ENCODE data around the gene TMEM131. TPM values are rescaled to one million over a fixed set of nuclear protein-coding genes. Genes with fewer than 3 reads are reported as not detected.

Gene TMEM131
- total RNA-seq, 1 donor from 2014 or later, result 16.8 TPM

DNA sequence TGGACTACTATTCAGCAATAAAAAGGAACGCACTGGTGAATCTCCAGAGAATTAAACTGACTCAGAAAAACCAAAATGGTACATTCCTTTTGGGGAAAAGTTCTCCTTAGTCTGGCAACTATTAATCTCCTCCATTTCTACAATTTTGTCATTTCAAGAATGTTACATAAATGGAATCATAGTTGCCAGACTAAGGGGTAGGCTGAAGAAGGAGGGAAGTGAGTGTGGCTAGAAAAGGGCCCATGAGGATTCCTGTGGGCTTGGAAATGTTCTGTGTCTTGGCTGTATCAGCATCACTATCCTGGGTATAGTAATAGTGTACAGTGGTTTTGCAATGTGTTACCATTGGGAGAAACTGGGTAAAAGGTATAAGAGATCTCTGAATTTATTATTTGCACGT lies 209.9 kb downstream of the TMEM131 start:
- H3K27me3 ChIP-seq (ENCODE audit: control insufficient read depth, insufficient read depth, low read length), result no peaks in the 10 kb centered on the region
- no peak for DNase-seq (ENCODE audit: low read depth)
- TF ChIP-seq, protein P1, sequence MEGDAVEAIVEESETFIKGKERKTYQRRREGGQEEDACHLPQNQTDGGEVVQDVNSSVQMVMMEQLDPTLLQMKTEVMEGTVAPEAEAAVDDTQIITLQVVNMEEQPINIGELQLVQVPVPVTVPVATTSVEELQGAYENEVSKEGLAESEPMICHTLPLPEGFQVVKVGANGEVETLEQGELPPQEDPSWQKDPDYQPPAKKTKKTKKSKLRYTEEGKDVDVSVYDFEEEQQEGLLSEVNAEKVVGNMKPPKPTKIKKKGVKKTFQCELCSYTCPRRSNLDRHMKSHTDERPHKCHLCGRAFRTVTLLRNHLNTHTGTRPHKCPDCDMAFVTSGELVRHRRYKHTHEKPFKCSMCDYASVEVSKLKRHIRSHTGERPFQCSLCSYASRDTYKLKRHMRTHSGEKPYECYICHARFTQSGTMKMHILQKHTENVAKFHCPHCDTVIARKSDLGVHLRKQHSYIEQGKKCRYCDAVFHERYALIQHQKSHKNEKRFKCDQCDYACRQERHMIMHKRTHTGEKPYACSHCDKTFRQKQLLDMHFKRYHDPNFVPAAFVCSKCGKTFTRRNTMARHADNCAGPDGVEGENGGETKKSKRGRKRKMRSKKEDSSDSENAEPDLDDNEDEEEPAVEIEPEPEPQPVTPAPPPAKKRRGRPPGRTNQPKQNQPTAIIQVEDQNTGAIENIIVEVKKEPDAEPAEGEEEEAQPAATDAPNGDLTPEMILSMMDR (IDR thresholded peaks at IDR 0.05; ENCODE audit: insufficient read depth, low read length, poor library complexity, severe bottlenecking), result no peak
- H3K4me3 ChIP-seq (ENCODE audit: low read depth, low read length), result no peak overlapping the region
- no peaks in the 10 kb centered on the region for H3K36me3 ChIP-seq (ENCODE audit: control insufficient read depth, insufficient read depth, low read length)

- no peaks in the 10 kb centered on the region for H3K36me3 ChIP-seq (ENCODE audit: control insufficient read depth, insufficient read depth, low read length)
- no peaks in the 10 kb centered on the region for H3K27me3 ChIP-seq (ENCODE audit: control insufficient read depth, insufficient read depth, low read length)
- H3K4me3 ChIP-seq (ENCODE audit: low read depth, low read length), result no peak overlapping the region
- TF ChIP-seq, protein P1 (IDR thresholded peaks at IDR 0.05; ENCODE audit: insufficient read depth, low read length, poor library complexity, severe bottlenecking), result no peak
- no peak for DNase-seq (ENCODE audit: low read depth)
These were observed 210.8 kb downstream of the TMEM131 start for GRCh38 chr2:97784953-97785352.

DNA sequence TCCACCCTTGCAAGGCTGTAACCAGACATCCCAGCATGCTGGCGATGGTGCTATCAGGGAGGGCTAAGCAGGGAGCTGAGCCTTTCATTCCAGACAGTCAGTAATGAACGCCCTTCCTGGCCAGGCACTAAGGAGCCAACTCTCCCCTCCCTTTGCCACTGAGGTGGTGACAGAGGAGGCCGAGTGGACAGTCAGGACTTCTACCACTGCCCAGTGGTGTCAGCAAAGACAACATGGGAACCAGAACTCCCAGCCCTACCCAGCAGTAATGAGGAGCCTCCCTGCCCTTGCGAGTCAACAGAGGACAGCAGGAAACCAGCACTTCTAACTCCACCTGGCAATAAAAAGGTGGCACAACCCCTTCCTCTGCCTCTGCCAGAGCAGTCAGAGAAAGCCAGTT lies 213.8 kb downstream of the TMEM131 start:
- Histone ChIP-seq H3K4me3 (ENCODE audit: low read depth, low read length) (no peak overlapping the region), H3K27me3 (ENCODE audit: control insufficient read depth, insufficient read depth, low read length) (no peaks in the 10 kb centered on the region), H3K36me3 (ENCODE audit: control insufficient read depth, insufficient read depth, low read length) (no peaks in the 10 kb centered on the region)
- DNase-seq (ENCODE audit: low read depth), result no peak
- TF ChIP-seq, protein P1 (IDR thresholded peaks at IDR 0.05; ENCODE audit: insufficient read depth, low read length, poor library complexity, severe bottlenecking), result no peak

- TF ChIP-seq, protein P1 (IDR thresholded peaks at IDR 0.05; ENCODE audit: insufficient read depth, low read length, poor library complexity, severe bottlenecking), result no peak
- Histone ChIP-seq H3K27me3 (ENCODE audit: control insufficient read depth, insufficient read depth, low read length) (no peaks in the 10 kb centered on the region), H3K36me3 (ENCODE audit: control insufficient read depth, insufficient read depth, low read length) (no peaks in the 10 kb centered on the region), H3K4me3 (ENCODE audit: low read depth, low read length) (no peak overlapping the region)
- DNase-seq (ENCODE audit: low read depth), result no peak
These were observed 216.6 kb downstream of the TMEM131 start for GRCh38 chr2:97779141-97779540.

GRCh38 chr2:97775074-97775473 lies 220.7 kb downstream of the TMEM131 start:
- Histone ChIP-seq H3K36me3 (ENCODE audit: control insufficient read depth, insufficient read depth, low read length) (peaks cover 3% of the 10 kb centered on the region), H3K4me3 (ENCODE audit: low read depth, low read length) (no peak overlapping the region), H3K27me3 (ENCODE audit: control insufficient read depth, insufficient read depth, low read length) (no peaks in the 10 kb centered on the region)
- no peak for DNase-seq (ENCODE audit: low read depth)
- TF ChIP-seq, protein P1 (IDR thresholded peaks at IDR 0.05; ENCODE audit: insufficient read depth, low read length, poor library complexity, severe bottlenecking), result no peak

DNA sequence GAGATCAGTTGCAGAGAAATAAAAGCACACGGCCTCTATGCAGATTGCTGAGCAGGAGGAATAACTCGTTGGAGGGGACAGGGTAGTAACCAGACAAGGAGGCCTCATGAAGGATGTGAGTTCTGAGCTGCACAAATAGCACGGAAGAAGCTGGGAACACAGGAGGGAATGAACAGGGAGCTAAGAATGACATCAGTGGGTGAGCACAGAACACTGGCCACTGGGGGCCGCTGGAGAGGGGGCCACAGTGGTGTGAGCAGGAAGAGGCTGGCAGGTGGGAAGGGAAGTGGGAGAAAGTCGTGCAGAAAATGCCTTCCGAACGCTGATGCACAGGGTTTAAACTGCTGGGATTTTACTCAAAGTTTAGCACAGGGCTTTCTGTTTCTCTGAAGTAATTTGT lies 221.3 kb downstream of the TMEM131 start:
- Histone ChIP-seq H3K36me3 (ENCODE audit: control insufficient read depth, insufficient read depth, low read length) (peaks cover 3% of the 10 kb centered on the region), H3K4me3 (ENCODE audit: low read depth, low read length) (no peak overlapping the region), H3K27me3 (ENCODE audit: control insufficient read depth, insufficient read depth, low read length) (no peaks in the 10 kb centered on the region)
- TF ChIP-seq, protein P1 (IDR thresholded peaks at IDR 0.05; ENCODE audit: insufficient read depth, low read length, poor library complexity, severe bottlenecking), result peak; percentile 60
- no peak for DNase-seq (ENCODE audit: low read depth)
